ENCODE data around the gene VDAC1. TPM values are rescaled to one million over a fixed set of nuclear protein-coding genes. Genes with fewer than 3 reads are reported as not detected.
"Not testable (repeated sequence)": the region's sequence is repeated elsewhere in the genome, so short reads cannot be mapped to it uniquely, and the experiment has no call there.

Gene VDAC1
- total RNA-seq, 1 donor from 2014 or later, result 125 TPM

GRCh38 chr5:133962801-133963476, 41.8 kb downstream of the VDAC1 start:
- Histone ChIP-seq H3K27ac (no peak overlapping the region), H3K4me3 (no peak overlapping the region), H3K4me1 (peaks cover 21% of the 10 kb centered on the region), H3K27me3 (ENCODE audit: low read depth) (no peaks in the 10 kb centered on the region), H3K9me3 (no peaks in the 10 kb centered on the region), H3K36me3 (peaks cover 18% of the 10 kb centered on the region)
- intact Hi-C loops (cut with DNase I), result no loop called here
- TF ChIP-seq CTCF (IDR thresholded peaks at IDR 0.05), result no peak
- ATAC-seq (no peak), DNase-seq (no peak)

- intact Hi-C loops (cut with DNase I), result no loop called here
- H3K4me3 ChIP-seq, result no peak overlapping the region
- peaks cover 14% of the 10 kb centered on the region for H3K4me1 ChIP-seq
- no peaks in the 10 kb centered on the region for H3K27me3 ChIP-seq (ENCODE audit: low read depth)
- no peak overlapping the region for H3K27ac ChIP-seq
- H3K9me3 ChIP-seq, result no peaks in the 10 kb centered on the region
- H3K36me3 ChIP-seq, result peaks cover 26% of the 10 kb centered on the region
- DNase-seq (no peak), ATAC-seq (no peak)
- TF ChIP-seq CTCF (IDR thresholded peaks at IDR 0.05), result no peak
These were observed 42.6 kb downstream of the VDAC1 start for GRCh38 chr5:133962131-133962530.

- intact Hi-C loops (cut with DNase I), result no loop called here
- ATAC-seq (no peak), DNase-seq (no peak)
- Histone ChIP-seq H3K27me3 (ENCODE audit: low read depth) (no peaks in the 10 kb centered on the region), H3K36me3 (peaks cover 51% of the 10 kb centered on the region), H3K9me3 (no peaks in the 10 kb centered on the region), H3K4me3 (no peak overlapping the region), H3K27ac (no peak overlapping the region), H3K4me1 (no peaks in the 10 kb centered on the region)
- no peak for TF ChIP-seq CTCF (IDR thresholded peaks at IDR 0.05)
These were observed 45.1 kb downstream of the VDAC1 start for GRCh38 chr5:133959643-133960042.

GRCh38 chr5:133957591-133957990, 47.2 kb downstream of the VDAC1 start:
- TF ChIP-seq CTCF (IDR thresholded peaks at IDR 0.05), result no peak
- intact Hi-C loops (cut with DNase I), result no loop called here
- DNase-seq, result no peak
- H3K27me3 ChIP-seq (ENCODE audit: low read depth), result no peaks in the 10 kb centered on the region
- H3K4me3 ChIP-seq, result no peak overlapping the region
- no peak overlapping the region for H3K27ac ChIP-seq
- no peaks in the 10 kb centered on the region for H3K9me3 ChIP-seq
- peaks cover 52% of the 10 kb centered on the region for H3K36me3 ChIP-seq
- H3K4me1 ChIP-seq, result peaks cover 3% of the 10 kb centered on the region
- no peak for ATAC-seq

GRCh38 chr5:133957080-133957479, 47.7 kb downstream of the VDAC1 start:
- Histone ChIP-seq H3K36me3 (peaks cover 52% of the 10 kb centered on the region), H3K4me1 (peaks cover 8% of the 10 kb centered on the region), H3K4me3 (no peak overlapping the region), H3K27ac (no peak overlapping the region), H3K9me3 (no peaks in the 10 kb centered on the region), H3K27me3 (ENCODE audit: low read depth) (no peaks in the 10 kb centered on the region)
- TF ChIP-seq CTCF (IDR thresholded peaks at IDR 0.05), result no peak
- no peak for ATAC-seq
- intact Hi-C loops (cut with DNase I), result no loop called here
- DNase-seq, result no peak

GRCh38 chr5:133956196-133956595, 48.6 kb downstream of the VDAC1 start:
- peaks cover 52% of the 10 kb centered on the region for H3K36me3 ChIP-seq
- intact Hi-C loops (cut with DNase I), result not testable (repeated sequence)

More at GRCh38 chr5:133956196-133956595, 48.6 kb downstream of the VDAC1 start:
- not testable (repeated sequence) for H3K27me3 ChIP-seq (ENCODE audit: low read depth); ATAC-seq; H3K4me1 ChIP-seq; H3K4me3 ChIP-seq; H3K9me3 ChIP-seq; H3K27ac ChIP-seq; DNase-seq
